DMS79 treated with DMSO at 0.1 percent for 48 hours (cell line): ENCODE data around the gene PFN1.
"Not testable (repeated sequence)": the region's sequence is repeated elsewhere in the genome, so short reads cannot be mapped to it uniquely, and the experiment has no call there.

Source experiments
- DNase-seq: peaks from one replicate; lab custom pipeline; 2025; lab: John Stamatoyannopoulos, UW

Gene PFN1

GRCh38 chr17:4921320-4921719, 27.0 kb downstream of the PFN1 start:
- DNase-seq = no peak

GRCh38 chr17:4920351-4921048, 27.8 kb downstream of the PFN1 start:
- no peak for DNase-seq

DNA sequence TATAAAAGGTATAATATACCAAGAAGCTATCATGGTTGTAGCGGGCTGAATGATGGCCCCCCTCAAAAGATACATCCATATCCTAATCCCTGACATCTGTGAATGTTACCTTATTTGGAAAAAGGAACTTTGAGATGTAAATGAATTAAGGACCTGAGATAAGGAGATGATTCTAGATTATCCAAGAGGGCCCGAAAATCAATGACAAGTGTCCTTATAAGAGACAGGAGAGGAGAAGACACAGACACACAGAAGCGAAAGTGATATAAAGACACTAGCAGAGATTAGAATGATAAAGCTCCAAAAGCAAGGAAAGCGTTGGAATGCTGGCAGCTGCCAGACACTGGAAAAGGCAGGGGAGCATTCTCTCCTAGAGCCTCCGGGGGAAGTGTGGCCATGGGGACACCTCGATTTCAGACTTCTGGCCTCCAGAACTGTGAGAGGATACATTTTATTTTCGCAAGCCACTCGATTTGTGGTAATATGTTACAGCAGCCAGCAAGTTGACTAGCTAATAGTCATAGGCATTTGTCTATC, 28.8 kb downstream of the PFN1 start:
- DNase-seq = no peak

DNA sequence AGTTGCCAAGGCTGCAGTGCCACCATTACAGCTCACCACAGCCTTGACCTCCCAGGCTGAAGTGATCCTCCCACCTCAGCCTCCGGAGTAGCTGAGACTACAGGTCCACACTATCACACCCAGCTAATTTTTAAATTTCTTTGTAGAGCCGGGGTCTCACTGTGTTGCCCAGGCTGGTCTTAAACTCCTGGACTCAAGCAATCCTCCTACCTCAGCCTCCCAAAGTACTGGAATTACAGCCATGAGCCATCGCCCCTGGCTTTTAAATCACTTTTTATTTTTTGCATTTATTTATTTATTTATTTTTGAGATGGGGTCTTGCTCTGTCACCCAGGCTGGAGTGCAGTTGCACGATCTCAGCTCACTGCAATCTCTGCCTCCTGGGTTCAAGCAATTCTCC, 33.8 kb downstream of the PFN1 start:
- DNase-seq = not testable (repeated sequence)

DNA sequence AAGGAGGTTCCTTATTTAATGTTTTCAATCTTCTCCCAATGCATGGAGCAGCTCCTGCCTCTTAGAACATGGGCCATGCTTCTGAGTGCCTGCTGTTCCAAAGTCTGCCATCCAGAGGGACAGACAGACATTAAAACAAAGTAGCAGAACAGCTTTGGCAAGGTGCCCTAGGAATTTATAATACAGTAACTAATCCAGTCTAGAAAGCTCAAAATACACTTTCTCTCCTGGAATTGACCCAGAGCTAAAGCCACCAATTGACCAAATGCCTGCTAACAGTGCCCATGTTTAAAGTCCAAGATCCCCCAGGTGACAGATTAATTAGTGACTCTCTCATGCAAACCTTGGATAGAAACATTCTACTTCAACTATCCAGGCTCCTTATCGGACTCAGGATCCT, 34.3 kb downstream of the PFN1 start:
- no peak for DNase-seq

GRCh38 chr17:4908711-4909496, 39.4 kb downstream of the PFN1 start:
- peak; percentile 78 for DNase-seq

GRCh38 chr17:4908301-4908700, 40.0 kb downstream of the PFN1 start:
- no peak for DNase-seq

GRCh38 chr17:4906642-4907041, 41.7 kb downstream of the PFN1 start:
- not testable (repeated sequence) for DNase-seq

DNA sequence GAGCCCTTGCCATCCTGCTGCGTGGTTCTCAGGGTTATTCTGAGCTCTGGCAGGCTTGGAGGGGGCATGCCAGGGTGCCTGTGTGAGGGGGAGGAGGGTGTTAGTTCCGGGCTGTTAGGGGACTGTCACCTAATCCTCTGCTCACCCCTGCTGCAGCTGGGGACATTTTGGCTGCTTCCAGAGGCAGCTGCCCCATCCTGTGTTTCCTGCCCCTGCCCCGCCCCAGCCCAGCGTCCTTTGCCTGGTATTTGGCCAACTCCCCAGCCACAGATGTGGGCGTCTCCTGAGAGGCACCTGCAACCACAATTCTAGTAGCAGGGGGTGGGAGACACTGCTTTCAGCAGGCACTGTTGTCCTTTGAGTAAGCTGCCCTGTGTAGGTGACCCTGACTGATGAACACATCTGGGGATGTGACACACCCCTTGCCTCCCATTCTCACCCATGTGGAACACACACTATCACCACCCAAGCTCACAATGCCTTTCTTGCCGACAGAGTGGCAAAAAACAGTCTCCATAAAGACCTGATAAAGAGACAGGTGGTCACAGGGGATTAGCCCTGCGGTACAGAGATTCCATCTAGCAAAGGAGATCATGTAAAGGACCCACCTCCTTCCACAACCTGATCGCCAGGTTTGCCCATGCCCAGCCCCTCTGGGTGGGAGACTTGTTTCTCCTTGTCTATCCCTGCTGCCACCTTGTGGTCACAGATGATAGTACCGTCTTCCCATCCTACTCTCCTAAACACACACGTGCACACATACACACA, 45.1 kb downstream of the PFN1 start, which contains the start of gene CHRNE:
Gene CHRNE, minus strand, starts transcription at position 48 of the 768 bp plus-strand sequence. Its CDS starts 35 bp downstream, at position 13.
- DNase-seq = peak; percentile 86

- no peak for DNase-seq
Measured at GRCh38 chr17:4902540-4902939, 45.8 kb downstream of the PFN1 start.

GRCh38 chr17:4901648-4902344, 46.5 kb downstream of the PFN1 start:
- DNase-seq = no peak

GRCh38 chr17:4901108-4901647, 47.2 kb downstream of the PFN1 start:
- DNase-seq = no peak

GRCh38 chr17:4900231-4901107, 47.9 kb downstream of the PFN1 start:
- no peak for DNase-seq

- DNase-seq = no peak
Measured at GRCh38 chr17:4899341-4900230, 48.7 kb downstream of the PFN1 start, which contains the start of gene C17orf107. C17orf107 (plus strand) TSS chr17:4899536; CDS start chr17:4899763, 227 bp downstream.

DNA sequence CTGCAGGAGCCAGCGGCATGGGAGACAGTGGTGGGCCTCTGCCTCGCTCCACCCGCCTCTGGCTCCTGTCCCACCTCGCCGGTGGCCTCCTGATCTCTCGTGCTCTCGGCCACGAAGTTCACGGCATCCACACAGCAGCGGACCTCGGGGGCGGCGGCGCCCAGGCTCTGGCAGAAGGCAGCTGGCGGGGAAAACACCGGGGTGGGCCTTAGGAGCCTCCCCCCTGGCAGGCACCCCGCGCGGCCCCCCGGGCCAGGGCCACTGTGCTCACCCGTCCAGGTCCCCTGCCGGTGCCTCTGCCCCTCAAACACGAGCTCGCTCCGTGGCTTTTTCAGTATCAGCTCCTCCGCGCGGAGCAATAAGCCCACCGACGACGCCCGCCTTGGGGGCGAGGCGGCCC, 49.4 kb downstream of the PFN1 start:
- DNase-seq = no peak

- DNase-seq = no peak
Measured at GRCh38 chr17:4898351-4898750, 50.0 kb downstream of the PFN1 start.

GRCh38 chr17:4897785-4898184, 50.5 kb downstream of the PFN1 start:
- DNase-seq = no peak

GRCh38 chr17:4897198-4897687, 51.1 kb downstream of the PFN1 start:
- no peak for DNase-seq
